A549 (cell line): ENCODE measurements around the gene VSTM4. TPM values are rescaled to one million over a fixed set of nuclear protein-coding genes. Genes with fewer than 3 reads are reported as not detected.

Experiments used
- ATAC-seq, 2 experiments: fragments of 200-7000 bp in 1 of 2; fragments of >200 bp in 1 of 2; cut with Nextera tagmentation in 1 of 2; cut with Tn5 transposase in 1 of 2; 3 replicates each; pipeline versions ENCODE4 v1.8.0 to v1.9.1; 2018 to 2020; ENCODE audit warnings: mild to moderate bottlenecking in 1 of 2, moderate library complexity in 1 of 2
- CTCF ChIA-PET: fragments of 300-600 bp; sonication (Branson Sonifier 250); formaldehyde crosslinking; extraction: SDS; loops from one replicate; lab custom pipeline; 2021; ENCODE audit warnings: antibody characterized with exemption, inconsistent platforms; lab: Yijun Ruan, JAX
- POLR2A ChIA-PET: fragments of 350-600 bp; formaldehyde crosslinking; extraction: SDS; loops from one replicate; lab custom pipeline; 2021; ENCODE audit warnings: antibody characterized with exemption, inconsistent platforms; lab: Yijun Ruan, JAX
- DNase-seq, 2 experiments: peaks; one replicate each; pipeline versions ENCODE4 v3.0.0 to v3.0.0-alpha.2; 2011 to 2016; ENCODE audit warnings: low read depth in 1 of 2, low spot score in 1 of 2
- FAIRE-seq: peaks from 2 replicates; lab custom pipeline; 2011; peaks lifted over from hg19 to GRCh38; lab: Jason Lieb, UNC
- H3K27ac ChIP-seq, 2 experiments: fragments of >200 bp; sonication (Bioruptor Twin); formaldehyde crosslinking; 3 replicates each; pipeline ENCODE4 v1.5.1; 2016 to 2017
- H3K4me1 ChIP-seq: fragments of >200 bp; sonication (Bioruptor Twin); formaldehyde crosslinking; 3 replicates; pipeline ENCODE4 v1.6.1; 2016
- H3K4me2 ChIP-seq: fragments of >200 bp; sonication (Bioruptor Twin); formaldehyde crosslinking; 3 replicates; pipeline ENCODE4 v1.6.1; 2016
- H3K4me3 ChIP-seq: fragments of >200 bp; sonication (Bioruptor Twin); formaldehyde crosslinking; 3 replicates; pipeline ENCODE4 v1.5.1; 2016
- H3K9me3 ChIP-seq: fragments of >200 bp; sonication (Bioruptor Twin); formaldehyde crosslinking; 3 replicates; pipeline ENCODE4 v1.6.1; 2016
- CBX8 ChIP-seq: fragments of 200-600 bp; sonication (generic); IDR thresholded peaks from 2 replicates; pipeline ENCODE4 v1.6.1; 2016
- CHD2 ChIP-seq: fragments of 150-350 bp; IDR thresholded peaks from 2 replicates; pipeline ENCODE4 v1.6.1; 2014; ENCODE audit warnings: low read length; ENCODE audit not compliant: partially characterized antibody
- EHF ChIP-seq: fragments of 250-450 bp; sonication (Bioruptor Pico); IDR thresholded peaks from 2 replicates; pipeline ENCODE4 v1.5.0; 2020; ENCODE audit warnings: mild to moderate bottlenecking
- EHMT2 ChIP-seq: fragments of 200-600 bp; sonication (generic); IDR thresholded peaks from 2 replicates; pipeline ENCODE4 v1.6.1; 2016; ENCODE audit warnings: antibody characterized with exemption, low read depth, mild to moderate bottlenecking, moderate library complexity
- EP300 ChIP-seq, 2 experiments: fragments of >200 bp; sonication (Bioruptor Twin); formaldehyde crosslinking; IDR thresholded peaks; 2 replicates in 1 of 2; 3 replicates in 1 of 2; pipeline ENCODE4 v1.6.1; 2016 to 2017
- FOSL2 ChIP-seq, 2 experiments: fragments of 450-650 bp in 1 of 2; fragments of >200 bp in 1 of 2; sonication (Bioruptor Twin) in 1 of 2; formaldehyde crosslinking; IDR thresholded peaks; 2 replicates each; pipeline versions ENCODE4 v1.5.0 to v1.6.1; 2016 to 2020; ENCODE audit warnings: mild to moderate bottlenecking in 1 of 2, moderate library complexity in 1 of 2
- HDAC2 ChIP-seq: fragments of 200-600 bp; sonication (generic); IDR thresholded peaks from 2 replicates; pipeline ENCODE4 v1.6.1; 2016
- HOXB13 ChIP-seq: fragments of 250-450 bp; sonication (Bioruptor Pico); IDR thresholded peaks from 2 replicates; pipeline ENCODE4 v1.5.0; 2020; ENCODE audit warnings: low read depth, mild to moderate bottlenecking, moderate library complexity
- HOXB5 ChIP-seq: fragments of 250-450 bp; sonication (Bioruptor Pico); IDR thresholded peaks from 2 replicates; pipeline ENCODE4 v1.5.0; 2020; ENCODE audit warnings: mild to moderate bottlenecking, moderate library complexity
- JUNB ChIP-seq: fragments of >200 bp; sonication (Bioruptor Twin); formaldehyde crosslinking; IDR thresholded peaks from 2 replicates; pipeline ENCODE4 v1.6.1; 2016
- MAFK ChIP-seq: fragments of 450-650 bp; IDR thresholded peaks from 2 replicates; pipeline ENCODE4 v1.6.1; 2014; ENCODE audit not compliant: partially characterized antibody
- MYC ChIP-seq: IDR thresholded peaks from 2 replicates; pipeline ENCODE4 v1.6.1; 2012; ENCODE audit warnings: mild to moderate bottlenecking, inconsistent platforms, low read length, improper control_type of control experiment, borderline replicate concordance
- NFE2L2 ChIP-seq: fragments of 150-350 bp; conservative IDR thresholded peaks from 2 replicates; pipeline ENCODE4 v1.6.1; 2014; ENCODE audit warnings: low read length
- NPAS2 ChIP-seq: fragments of 250-450 bp; sonication (Bioruptor Pico); IDR thresholded peaks from 2 replicates; pipeline ENCODE4 v1.8.0; 2022; ENCODE audit warnings: mild to moderate bottlenecking, moderate library complexity, borderline replicate concordance
- PHF8 ChIP-seq: fragments of 200-600 bp; sonication (generic); IDR thresholded peaks from 2 replicates; pipeline ENCODE4 v1.6.1; 2016; ENCODE audit warnings: low read depth, mild to moderate bottlenecking, antibody characterized with exemption, moderate library complexity, borderline replicate concordance
- POLR2AphosphoS2 ChIP-seq: conservative IDR thresholded peaks from 2 replicates; pipeline ENCODE4 v1.6.1; 2012; ENCODE audit warnings: low read length, improper control_type of control experiment, inconsistent platforms
- RAD21 ChIP-seq, 2 experiments: fragments of >200 bp in 1 of 2; sonication (Bioruptor Twin) in 1 of 2; formaldehyde crosslinking in 1 of 2; IDR thresholded peaks in 1 of 2; conservative IDR thresholded peaks in 1 of 2; 2 replicates in 1 of 2; 3 replicates in 1 of 2; pipeline ENCODE4 v1.6.1; 2012 to 2018; ENCODE audit warnings: inconsistent platforms in 1 of 2
- RARB ChIP-seq: fragments of 250-450 bp; sonication (Bioruptor Pico); IDR thresholded peaks from 2 replicates; pipeline ENCODE4 v1.8.0; 2021; ENCODE audit warnings: mild to moderate bottlenecking, moderate library complexity
- TFCP2L1 ChIP-seq: fragments of 250-450 bp; sonication (Bioruptor Pico); IDR thresholded peaks from 2 replicates; pipeline ENCODE4 v1.5.0; 2021; ENCODE audit warnings: mild to moderate bottlenecking
- ZC3H11A ChIP-seq: fragments of 450-650 bp; IDR thresholded peaks from 2 replicates; pipeline ENCODE4 v1.6.1; 2014; ENCODE audit warnings: antibody characterized with exemption, mild to moderate bottlenecking
- ZFP36 ChIP-seq: fragments of 450-650 bp; IDR thresholded peaks from 2 replicates; pipeline ENCODE4 v1.6.1; 2014; ENCODE audit warnings: borderline replicate concordance; ENCODE audit not compliant: partially characterized antibody
- WGBS: methylation state at CpG from one replicate; pipeline ENCODE4 v1.1.6; 2017; ENCODE audit errors: missing lambda C conversion rate; 5-methylcytosine and 5-hydroxymethylcytosine counted together
- polyA plus RNA-seq, 4 experiments: library from polyadenylated mRNA; depleted of rRNA in 3 of 4; stranded (reverse); fragments of >200 nt; fragmentation: RNase III in 1 of 4; extraction: RNeasy Plus Mini Kit Qiagen cat#74134 plus additional on column Dnase treatment in 1 of 4; gene quantifications; 2 replicates in 3 of 4; 3 replicates in 1 of 4; pipeline ENCODE4 v1.2.3, GENCODE V29; 2011 to 2017
- TF ChIP-seq, protein P1 (sequence below): fragments of 250-450 bp; sonication (Bioruptor Pico); IDR thresholded peaks from 2 replicates; pipeline ENCODE4 v1.5.0; 2020; ENCODE audit warnings: low read depth, mild to moderate bottlenecking, moderate library complexity
- TF ChIP-seq, protein P2 (sequence below): fragments of 200-600 bp; sonication (generic); IDR thresholded peaks from 2 replicates; pipeline ENCODE4 v1.6.1; 2016; ENCODE audit warnings: antibody characterized with exemption, mild to moderate bottlenecking, moderate library complexity
- TF ChIP-seq, protein P3 (sequence below): fragments of 150-350 bp; IDR thresholded peaks from 2 replicates; pipeline ENCODE4 v1.6.1; 2014; ENCODE audit warnings: low read depth, mild to moderate bottlenecking, low read length
- TF ChIP-seq, protein P4 (sequence below): fragments of >200 bp; sonication (Bioruptor Twin); formaldehyde crosslinking; IDR thresholded peaks from 3 replicates; pipeline ENCODE4 v1.6.1; 2016

The VSTM4 gene
- polyA plus RNA-seq, 2 of the 4 experiments (the other 2 are of a cell fraction): 0.18 to 0.53 TPM

DNA sequence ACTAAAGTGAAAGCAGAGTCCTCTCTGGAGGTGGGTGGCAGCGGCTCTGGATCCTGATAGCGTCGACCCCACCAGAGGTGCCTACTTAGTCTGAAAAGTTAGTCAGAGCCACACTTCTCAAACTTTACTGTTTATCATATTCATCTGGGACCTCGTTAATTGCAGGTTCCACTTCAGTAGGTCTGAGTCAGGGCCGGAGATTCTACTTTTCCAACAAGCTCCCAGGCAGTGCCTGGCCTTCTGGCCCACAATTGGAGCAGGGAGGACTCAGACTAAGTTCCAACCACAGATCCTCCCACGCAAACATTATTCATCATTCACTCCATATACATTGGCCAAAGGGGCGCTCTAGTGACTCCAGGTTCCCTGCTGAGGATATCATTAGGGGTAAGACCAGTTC, 78.1 kb downstream of the VSTM4 start:
- WGBS: 37% methylated on average over 7 of the region's 7 CpGs
- POLR2A ChIA-PET: no interaction called here
- FAIRE-seq: no peak

DNA sequence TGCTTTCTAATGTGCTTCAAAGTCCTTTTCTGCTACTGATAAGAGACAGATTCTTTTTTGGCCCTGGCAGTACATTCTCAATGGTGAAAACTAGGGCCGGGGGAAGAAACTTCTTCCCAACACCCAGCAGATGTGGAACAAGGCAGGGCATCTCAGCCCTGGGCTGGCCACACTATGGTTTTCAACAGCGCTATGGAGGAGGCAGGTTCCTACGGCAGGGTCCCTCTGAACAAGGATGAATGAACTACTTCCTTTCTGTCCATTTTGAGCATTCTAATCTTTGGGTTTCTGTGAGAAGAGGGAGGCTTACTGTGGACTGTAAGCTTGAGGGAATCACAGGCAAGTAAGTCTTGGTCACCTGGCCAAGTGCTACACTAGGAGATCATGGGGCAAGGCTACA, 78.7 kb downstream of the VSTM4 start:
- Histone ChIP-seq H3K27ac (no peak overlapping the region), H3K4me3 (no peak overlapping the region), H3K9me3 (no peaks in the 10 kb centered on the region), H3K4me1 (no peaks in the 10 kb centered on the region)
- no peak for ATAC-seq
- CTCF ChIA-PET: no interaction called here
- 79% methylated on average over 3 of the region's 3 CpGs for WGBS
- DNase-seq: no peak
- TF ChIP-seq RARB (CRISPR knock-in tag) (no peak), EHF (no peak), ZC3H11A (no peak)
- TF ChIP-seq, all 56 proteins: peak for 0
- no peak for FAIRE-seq
- H3K4me2 ChIP-seq: no peak overlapping the region
- POLR2A ChIA-PET: no interaction called here

More for the DNA sequence above, 78.1 kb downstream of the VSTM4 start:
- no peak overlapping the region for H3K4me3 ChIP-seq
- DNase-seq: no peak
- H3K27ac ChIP-seq: no peak overlapping the region
- H3K4me2 ChIP-seq: no peak overlapping the region
- CTCF ChIA-PET: interaction anchor here (0.6 kb wide), 1 partner anchor 410 kb away, joined by 3 read pairs; no protein-coding TSS in a partner anchor
- no peak for ATAC-seq
- no peaks in the 10 kb centered on the region for H3K9me3 ChIP-seq
- TF ChIP-seq EP300 (IDR thresholded peaks at IDR 0.05) (no peak), JUNB (no peak), HDAC2 (no peak), HOXB5 (no peak), EHMT2 (no peak), POLR2AphosphoS2 (no peak)
- H3K4me1 ChIP-seq: no peaks in the 10 kb centered on the region

DNA sequence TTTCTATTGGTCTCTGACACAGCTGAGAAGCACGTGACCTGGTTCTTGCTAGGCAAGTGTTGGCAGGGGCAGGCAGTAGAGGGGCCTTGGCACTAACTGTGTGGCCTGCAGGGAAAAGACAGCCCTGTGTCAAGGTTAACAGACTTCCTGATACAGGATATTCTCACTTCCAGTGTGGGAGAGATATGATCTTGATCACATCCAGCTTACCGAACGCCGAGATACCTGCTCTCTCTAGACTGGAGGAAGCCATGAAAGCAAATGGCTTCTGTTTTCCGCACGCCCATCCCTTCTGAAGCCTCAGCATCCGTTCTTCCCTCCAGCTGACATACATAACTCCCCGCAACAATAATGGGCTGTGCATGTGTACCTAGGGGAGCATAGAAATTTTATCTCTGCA, 79.4 kb downstream of the VSTM4 start:
- no peaks in the 10 kb centered on the region for H3K9me3 ChIP-seq
- FAIRE-seq: no peak
- H3K27ac ChIP-seq: no peak overlapping the region
- no peak for ATAC-seq
- no peak overlapping the region for H3K4me3 ChIP-seq
- 47% methylated on average over 8 of the region's 8 CpGs for WGBS
- POLR2A ChIA-PET: no interaction called here
- TF ChIP-seq NFE2L2 (no peak), PHF8 (no peak), MAFK (no peak)
- TF ChIP-seq, protein P1, sequence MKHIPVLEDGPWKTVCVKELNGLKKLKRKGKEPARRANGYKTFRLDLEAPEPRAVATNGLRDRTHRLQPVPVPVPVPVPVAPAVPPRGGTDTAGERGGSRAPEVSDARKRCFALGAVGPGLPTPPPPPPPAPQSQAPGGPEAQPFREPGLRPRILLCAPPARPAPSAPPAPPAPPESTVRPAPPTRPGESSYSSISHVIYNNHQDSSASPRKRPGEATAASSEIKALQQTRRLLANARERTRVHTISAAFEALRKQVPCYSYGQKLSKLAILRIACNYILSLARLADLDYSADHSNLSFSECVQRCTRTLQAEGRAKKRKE (CRISPR knock-in tag): no peak
- no peak overlapping the region for H3K4me2 ChIP-seq
- DNase-seq: no peak
- CTCF ChIA-PET: no interaction called here
- H3K4me1 ChIP-seq: no peaks in the 10 kb centered on the region

DNA sequence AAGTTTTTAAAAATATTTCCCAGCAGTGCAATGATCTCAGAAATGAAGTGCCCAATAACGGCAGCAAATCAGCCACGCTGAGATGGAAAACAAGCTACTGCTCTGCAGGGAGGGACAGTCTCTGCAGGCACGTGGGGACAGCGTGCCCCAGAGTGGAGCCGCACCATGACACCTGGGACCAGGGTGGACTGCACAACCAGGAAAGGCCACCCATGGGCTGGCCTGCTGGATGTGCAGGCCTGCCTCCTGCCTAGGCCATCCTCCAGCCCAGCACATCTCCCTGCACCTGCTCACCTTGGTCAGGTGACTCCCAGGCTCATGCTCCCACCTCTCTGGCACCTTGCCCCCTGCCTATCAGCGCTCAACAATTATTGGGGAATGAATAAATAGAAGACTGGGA, 80.4 kb downstream of the VSTM4 start:
- H3K27ac ChIP-seq: no peak overlapping the region
- no peak for ATAC-seq
- DNase-seq: no peak
- WGBS: 31% methylated on average over 6 of the region's 6 CpGs
- no peaks in the 10 kb centered on the region for H3K9me3 ChIP-seq
- no peak for FAIRE-seq
- ChIA-PET POLR2A (no interaction called here), CTCF (interaction anchor here (0.6 to 0.8 kb wide), 2 partner anchors 19 to 379 kb away, joined by 3 read pairs; no protein-coding TSS in a partner anchor)
- H3K4me1 ChIP-seq: no peaks in the 10 kb centered on the region
- no peak overlapping the region for H3K4me2 ChIP-seq
- H3K4me3 ChIP-seq: no peak overlapping the region
- no peak for TF ChIP-seq ZFP36
- TF ChIP-seq NPAS2 (CRISPR knock-in tag): no peak
- no peak for TF ChIP-seq MYC
- no peak for TF ChIP-seq FOSL2 (IDR thresholded peaks at IDR 0.05)
- TF ChIP-seq FOSL2 (CRISPR knock-in tag; IDR thresholded peaks at IDR 0.05): no peak
- no peak for TF ChIP-seq JUNB
- TF ChIP-seq HDAC2: no peak
- no peak for TF ChIP-seq TFCP2L1 (CRISPR knock-in tag)
- TF ChIP-seq HOXB13 (CRISPR knock-in tag): no peak
- TF ChIP-seq EHF: no peak
- no peak for TF ChIP-seq CBX8
- TF ChIP-seq RAD21 (conservative IDR thresholded peaks at IDR 0.05 in 1 of 2, IDR thresholded peaks at IDR 0.05 in 1 of 2): no peak
- TF ChIP-seq, protein P2, sequence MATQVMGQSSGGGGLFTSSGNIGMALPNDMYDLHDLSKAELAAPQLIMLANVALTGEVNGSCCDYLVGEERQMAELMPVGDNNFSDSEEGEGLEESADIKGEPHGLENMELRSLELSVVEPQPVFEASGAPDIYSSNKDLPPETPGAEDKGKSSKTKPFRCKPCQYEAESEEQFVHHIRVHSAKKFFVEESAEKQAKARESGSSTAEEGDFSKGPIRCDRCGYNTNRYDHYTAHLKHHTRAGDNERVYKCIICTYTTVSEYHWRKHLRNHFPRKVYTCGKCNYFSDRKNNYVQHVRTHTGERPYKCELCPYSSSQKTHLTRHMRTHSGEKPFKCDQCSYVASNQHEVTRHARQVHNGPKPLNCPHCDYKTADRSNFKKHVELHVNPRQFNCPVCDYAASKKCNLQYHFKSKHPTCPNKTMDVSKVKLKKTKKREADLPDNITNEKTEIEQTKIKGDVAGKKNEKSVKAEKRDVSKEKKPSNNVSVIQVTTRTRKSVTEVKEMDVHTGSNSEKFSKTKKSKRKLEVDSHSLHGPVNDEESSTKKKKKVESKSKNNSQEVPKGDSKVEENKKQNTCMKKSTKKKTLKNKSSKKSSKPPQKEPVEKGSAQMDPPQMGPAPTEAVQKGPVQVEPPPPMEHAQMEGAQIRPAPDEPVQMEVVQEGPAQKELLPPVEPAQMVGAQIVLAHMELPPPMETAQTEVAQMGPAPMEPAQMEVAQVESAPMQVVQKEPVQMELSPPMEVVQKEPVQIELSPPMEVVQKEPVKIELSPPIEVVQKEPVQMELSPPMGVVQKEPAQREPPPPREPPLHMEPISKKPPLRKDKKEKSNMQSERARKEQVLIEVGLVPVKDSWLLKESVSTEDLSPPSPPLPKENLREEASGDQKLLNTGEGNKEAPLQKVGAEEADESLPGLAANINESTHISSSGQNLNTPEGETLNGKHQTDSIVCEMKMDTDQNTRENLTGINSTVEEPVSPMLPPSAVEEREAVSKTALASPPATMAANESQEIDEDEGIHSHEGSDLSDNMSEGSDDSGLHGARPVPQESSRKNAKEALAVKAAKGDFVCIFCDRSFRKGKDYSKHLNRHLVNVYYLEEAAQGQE: no peak
- TF ChIP-seq, protein P3, sequence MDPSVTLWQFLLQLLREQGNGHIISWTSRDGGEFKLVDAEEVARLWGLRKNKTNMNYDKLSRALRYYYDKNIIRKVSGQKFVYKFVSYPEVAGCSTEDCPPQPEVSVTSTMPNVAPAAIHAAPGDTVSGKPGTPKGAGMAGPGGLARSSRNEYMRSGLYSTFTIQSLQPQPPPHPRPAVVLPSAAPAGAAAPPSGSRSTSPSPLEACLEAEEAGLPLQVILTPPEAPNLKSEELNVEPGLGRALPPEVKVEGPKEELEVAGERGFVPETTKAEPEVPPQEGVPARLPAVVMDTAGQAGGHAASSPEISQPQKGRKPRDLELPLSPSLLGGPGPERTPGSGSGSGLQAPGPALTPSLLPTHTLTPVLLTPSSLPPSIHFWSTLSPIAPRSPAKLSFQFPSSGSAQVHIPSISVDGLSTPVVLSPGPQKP: no peak
- TF ChIP-seq NFE2L2: no peak
- TF ChIP-seq, protein P4, sequence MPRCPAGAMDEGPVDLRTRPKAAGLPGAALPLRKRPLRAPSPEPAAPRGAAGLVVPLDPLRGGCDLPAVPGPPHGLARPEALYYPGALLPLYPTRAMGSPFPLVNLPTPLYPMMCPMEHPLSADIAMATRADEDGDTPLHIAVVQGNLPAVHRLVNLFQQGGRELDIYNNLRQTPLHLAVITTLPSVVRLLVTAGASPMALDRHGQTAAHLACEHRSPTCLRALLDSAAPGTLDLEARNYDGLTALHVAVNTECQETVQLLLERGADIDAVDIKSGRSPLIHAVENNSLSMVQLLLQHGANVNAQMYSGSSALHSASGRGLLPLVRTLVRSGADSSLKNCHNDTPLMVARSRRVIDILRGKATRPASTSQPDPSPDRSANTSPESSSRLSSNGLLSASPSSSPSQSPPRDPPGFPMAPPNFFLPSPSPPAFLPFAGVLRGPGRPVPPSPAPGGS: no peak
- TF ChIP-seq CHD2: no peak
